HepG2 (cell line): Measurements from ENCODE around the gene CPEB4. TPM values are rescaled to one million over a fixed set of nuclear protein-coding genes. Genes with fewer than 3 reads are reported as not detected.

Experiments used
- ATAC-seq: fragments of 200-7000 bp; cut with Tn5 transposase; 3 replicates; pipeline ENCODE4 v1.9.1; 2020; ENCODE audit warnings: mild to moderate bottlenecking, moderate library complexity
- BruUV-seq: library from RNA; stranded (reverse); fragments of 400-500 nt; replicated peaks from 2 replicates; lab custom pipeline; 2021; lab: Mats Ljungman, UMichigan
- CTCF ChIA-PET: fragments of 300-600 bp; formaldehyde crosslinking; extraction: SDS; loops from one replicate; lab custom pipeline; 2021; ENCODE audit warnings: low total read pairs, inconsistent platforms, low intra/inter-chr PET ratio; lab: Yijun Ruan, JAX
- POLR2A ChIA-PET: fragments of 350-600 bp; sonication (Branson Sonifier 250); formaldehyde crosslinking; loops from one replicate; lab custom pipeline; 2020; ENCODE audit warnings: antibody characterized with exemption, inconsistent platforms; lab: Yijun Ruan, JAX
- DNase-seq: peaks from one replicate; pipeline ENCODE4 v3.0.0-alpha.2; 2015; ENCODE audit warnings: low spot score
- FAIRE-seq: peaks from 3 replicates; lab custom pipeline; 2011; peaks lifted over from hg19 to GRCh38; lab: Jason Lieb, UNC
- H2AFZ ChIP-seq: one replicate; pipeline ENCODE4 v1.6.1; 2011; ENCODE audit warnings: low read length, inconsistent platforms
- H3K27ac ChIP-seq: fragments of 300-600 bp; 3 replicates; pipeline ENCODE4 v1.8.0; 2011; ENCODE audit warnings: mixed run types, mild to moderate bottlenecking, mixed read lengths, low read length, inconsistent platforms; ENCODE audit not compliant: insufficient read depth; ENCODE audit errors: extremely low read length
- H3K27me3 ChIP-seq, 2 experiments: fragments of 200-600 bp in 1 of 2; 2 replicates in 1 of 2; 3 replicates in 1 of 2; pipeline versions ENCODE4 v1.6.0 to v1.8.0; 2011; ENCODE audit warnings: low read length in 2 of 2, mild to moderate bottlenecking in 2 of 2, moderate library complexity in 2 of 2, inconsistent platforms in 1 of 2; ENCODE audit not compliant: insufficient read depth in 2 of 2, control insufficient read depth in 1 of 2
- H3K36me3 ChIP-seq, 2 experiments: fragments of 200-600 bp in 1 of 2; replicated peaks in 1 of 2; 2 replicates in 1 of 2; 3 replicates in 1 of 2; pipeline versions ENCODE4 v1.5.1 to v1.8.0; 2011; ENCODE audit warnings: low read length in 2 of 2, inconsistent platforms in 1 of 2; ENCODE audit not compliant: insufficient read depth in 2 of 2, control insufficient read depth in 1 of 2
- H3K4me1 ChIP-seq: 2 replicates; pipeline ENCODE4 v1.5.1; 2012; ENCODE audit warnings: low read length, inconsistent platforms; ENCODE audit not compliant: insufficient read depth
- H3K4me2 ChIP-seq: 2 replicates; pipeline ENCODE4 v1.6.0; 2011; ENCODE audit warnings: low read depth, low read length, inconsistent platforms
- H3K4me3 ChIP-seq, 3 experiments: fragments of 200-600 bp in 1 of 3; sonication (generic), shearing (Covaris generic) in 1 of 3; replicated peaks in 1 of 3; 2 replicates each; pipeline ENCODE4 v1.5.1; 2011 to 2016; ENCODE audit warnings: low read length in 3 of 3, inconsistent platforms in 2 of 3, low read depth in 2 of 3, mild to moderate bottlenecking in 2 of 3, control low read depth in 1 of 3, mixed read lengths in 1 of 3; ENCODE audit not compliant: insufficient read depth in 1 of 3
- H3K79me2 ChIP-seq: one replicate; pipeline ENCODE4 v1.6.1; 2011; ENCODE audit warnings: low read length, inconsistent platforms; ENCODE audit not compliant: insufficient read depth
- H3K9ac ChIP-seq: 2 replicates; pipeline ENCODE4 v1.6.0; 2011; ENCODE audit warnings: mild to moderate bottlenecking, low read depth, low read length, inconsistent platforms; ENCODE audit not compliant: insufficient read depth
- H3K9me3 ChIP-seq: 2 replicates; pipeline ENCODE4 v1.5.1; 2012; ENCODE audit warnings: mild to moderate bottlenecking, low read length
- H4K20me1 ChIP-seq: 2 replicates; pipeline ENCODE4 v1.6.0; 2011; ENCODE audit warnings: inconsistent platforms, mild to moderate bottlenecking, low read length, moderate library complexity; ENCODE audit not compliant: insufficient read depth
- HDAC6 ChIP-seq: fragments of 200-600 bp; sonication (generic); IDR thresholded peaks from 2 replicates; pipeline ENCODE4 v1.7.0; 2017; ENCODE audit warnings: mild to moderate bottlenecking, antibody characterized with exemption, low read length, low read depth
- JUNB ChIP-seq: sonication (generic); formaldehyde crosslinking; IDR thresholded peaks from 2 replicates; pipeline ENCODE4 v1.8.0; 2022; ENCODE audit warnings: missing genetic modification reagents, mild to moderate bottlenecking, borderline replicate concordance
- MAFK ChIP-seq, 2 experiments: IDR thresholded peaks in 1 of 2; conservative IDR thresholded peaks in 1 of 2; 2 replicates each; pipeline ENCODE4 v1.6.1; 2011; ENCODE audit warnings: improper control_type of control experiment in 2 of 2, low read length in 2 of 2
- MZF1 ChIP-seq: sonication (generic); formaldehyde crosslinking; IDR thresholded peaks from 2 replicates; pipeline ENCODE4 v1.8.1; 2023; ENCODE audit warnings: mild to moderate bottlenecking, missing genetic modification reagents, borderline replicate concordance
- NFATC3 ChIP-seq: sonication (generic); formaldehyde crosslinking; IDR thresholded peaks from 2 replicates; pipeline ENCODE4 v1.5.1; 2020; ENCODE audit warnings: mild to moderate bottlenecking, missing genetic modification reagents
- PAWR ChIP-seq: sonication (generic); formaldehyde crosslinking; IDR thresholded peaks from 2 replicates; pipeline ENCODE4 v1.4.0; 2020; ENCODE audit warnings: missing genetic modification reagents, mild to moderate bottlenecking, borderline replicate concordance
- TSC22D2 ChIP-seq: sonication (generic); formaldehyde crosslinking; IDR thresholded peaks from 2 replicates; pipeline ENCODE4 v1.5.1; 2020; ENCODE audit warnings: missing genetic modification reagents, mild to moderate bottlenecking, borderline replicate concordance
- ZFP90 ChIP-seq: sonication (generic); formaldehyde crosslinking; IDR thresholded peaks from 2 replicates; pipeline ENCODE4 v1.8.0; 2022; ENCODE audit warnings: missing genetic modification reagents, mild to moderate bottlenecking, inconsistent platforms, borderline replicate concordance
- ZNF350 ChIP-seq: sonication (generic); formaldehyde crosslinking; IDR thresholded peaks from 2 replicates; pipeline ENCODE4 v1.4.0; 2020; ENCODE audit warnings: mild to moderate bottlenecking, low read depth, missing genetic modification reagents, borderline replicate concordance
- ZNF577 ChIP-seq: sonication (generic); formaldehyde crosslinking; IDR thresholded peaks from 2 replicates; pipeline ENCODE4 v1.4.0; 2020; ENCODE audit warnings: mild to moderate bottlenecking, low read depth, missing genetic modification reagents, borderline replicate concordance
- ZNF746 ChIP-seq: sonication (generic); formaldehyde crosslinking; IDR thresholded peaks from 2 replicates; pipeline ENCODE4 v1.8.0; 2022; ENCODE audit warnings: mild to moderate bottlenecking, missing genetic modification reagents
- ZNF891 ChIP-seq: sonication (generic); formaldehyde crosslinking; IDR thresholded peaks from 2 replicates; pipeline ENCODE4 v1.5.0; 2020; ENCODE audit warnings: mild to moderate bottlenecking, missing genetic modification reagents
- WGBS: methylation state at CpG from one replicate; pipeline ENCODE4 v1.1.6; 2017; ENCODE audit warnings: low lambda C conversion rate; 5-methylcytosine and 5-hydroxymethylcytosine counted together
- in situ Hi-C: cut with HindIII; loops from 2 replicates; pipeline ENCODE4 v1.10.0; 2017; ENCODE audit warnings: low pct_unique_long_range_greater_than_20kb; ENCODE audit not compliant: extremely low pct_ligation_motif_present
- intact Hi-C: fragments of 100-400 bp; cut with micrococcal nuclease; formaldehyde crosslinking; loops from one replicate; pipeline ENCODE4 v1.10.0; 2022; ENCODE audit not compliant: unreplicated experiment
- polyA plus RNA-seq, 8 experiments: library from polyadenylated mRNA; depleted of rRNA in 3 of 8; stranded (reverse) in 7 of 8; unstranded in 1 of 8; fragments of >200 nt; fragmentation: Illumina TruSeq in 4 of 8; extraction: Trizol in 4 of 8; gene quantifications; 2 replicates each; pipeline versions ENCODE4 v1.2.1 to v1.2.3, GENCODE V29; 2011 to 2016; ENCODE audit warnings: low read depth in 4 of 8, missing spikeins in 1 of 8, mixed read lengths in 1 of 8; ENCODE audit not compliant: insufficient read depth in 1 of 8
- total RNA-seq, 5 experiments: library from RNA; depleted of rRNA; stranded (reverse); fragments of >200 nt; fragmentation: Illumina TruSeq; extraction: Trizol; gene quantifications; 2 replicates each; pipeline ENCODE4 v1.2.3, GENCODE V29; 2016; ENCODE audit warnings: low read depth in 1 of 5
- TF ChIP-seq, protein P1 (sequence below): sonication (generic); formaldehyde crosslinking; conservative IDR thresholded peaks from 2 replicates; pipeline ENCODE4 v1.4.0; 2020; ENCODE audit warnings: missing genetic modification reagents
- TF ChIP-seq, protein P2 (sequence below): sonication (generic); formaldehyde crosslinking; IDR thresholded peaks from 2 replicates; pipeline ENCODE4 v1.4.0; 2020; ENCODE audit warnings: missing genetic modification reagents

Gene CPEB4
- total and polyA plus RNA-seq, 2 of the 13 experiments (the other 11 are each of a cell fraction or from before 2014, with no cell fraction given), result 7.7 to 26.7 TPM

DNA sequence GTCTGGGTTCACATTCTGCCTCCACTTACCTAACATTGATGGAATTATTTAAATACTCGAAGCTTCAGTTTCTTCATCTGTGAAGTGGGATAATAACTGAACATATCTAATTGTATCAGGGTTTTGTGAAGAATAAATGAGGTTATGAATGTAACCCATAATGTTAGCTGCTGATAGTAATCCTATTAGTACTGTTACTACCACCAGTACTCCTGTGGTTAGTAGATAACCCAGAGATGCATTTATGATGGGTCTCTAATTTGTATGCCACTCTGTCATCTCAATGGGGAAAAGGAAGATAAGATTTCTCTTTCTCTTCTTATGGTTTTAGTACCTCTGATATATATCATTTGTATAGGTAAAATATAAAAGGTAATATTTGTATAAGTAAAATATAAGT lies 16.0 kb downstream of the CPEB4 start (continued):
- TF ChIP-seq, protein P1, sequence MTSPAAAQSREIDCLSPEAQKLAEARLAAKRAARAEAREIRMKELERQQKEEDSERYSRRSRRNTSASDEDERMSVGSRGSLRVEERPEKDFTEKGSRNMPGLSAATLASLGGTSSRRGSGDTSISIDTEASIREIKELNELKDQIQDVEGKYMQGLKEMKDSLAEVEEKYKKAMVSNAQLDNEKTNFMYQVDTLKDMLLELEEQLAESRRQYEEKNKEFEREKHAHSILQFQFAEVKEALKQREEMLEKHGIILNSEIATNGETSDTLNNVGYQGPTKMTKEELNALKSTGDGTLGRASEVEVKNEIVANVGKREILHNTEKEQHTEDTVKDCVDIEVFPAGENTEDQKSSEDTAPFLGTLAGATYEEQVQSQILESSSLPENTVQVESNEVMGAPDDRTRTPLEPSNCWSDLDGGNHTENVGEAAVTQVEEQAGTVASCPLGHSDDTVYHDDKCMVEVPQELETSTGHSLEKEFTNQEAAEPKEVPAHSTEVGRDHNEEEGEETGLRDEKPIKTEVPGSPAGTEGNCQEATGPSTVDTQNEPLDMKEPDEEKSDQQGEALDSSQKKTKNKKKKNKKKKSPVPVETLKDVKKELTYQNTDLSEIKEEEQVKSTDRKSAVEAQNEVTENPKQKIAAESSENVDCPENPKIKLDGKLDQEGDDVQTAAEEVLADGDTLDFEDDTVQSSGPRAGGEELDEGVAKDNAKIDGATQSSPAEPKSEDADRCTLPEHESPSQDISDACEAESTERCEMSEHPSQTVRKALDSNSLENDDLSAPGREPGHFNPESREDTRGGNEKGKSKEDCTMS (CRISPR knock-in tag), result no peak

GRCh38 chr5:173907284-173907683 lies 19.1 kb downstream of the CPEB4 start:
- ChIA-PET CTCF (no interaction called here), POLR2A (interaction anchor here (1.1 kb wide), 1 partner anchor 62 kb away, joined by 4 read pairs; no protein-coding TSS in a partner anchor)
- H3K4me1 ChIP-seq, result peaks cover 20% of the 10 kb centered on the region
- H2AFZ ChIP-seq, result no peak overlapping the region
- H3K36me3 ChIP-seq, result peaks cover 2 to 20% of the 10 kb centered on the region in 2 experiments; a peak in 1 of 5 replicates
- TF ChIP-seq JUNB (CRISPR knock-in tag), result no peak
- TF ChIP-seq, protein P2, sequence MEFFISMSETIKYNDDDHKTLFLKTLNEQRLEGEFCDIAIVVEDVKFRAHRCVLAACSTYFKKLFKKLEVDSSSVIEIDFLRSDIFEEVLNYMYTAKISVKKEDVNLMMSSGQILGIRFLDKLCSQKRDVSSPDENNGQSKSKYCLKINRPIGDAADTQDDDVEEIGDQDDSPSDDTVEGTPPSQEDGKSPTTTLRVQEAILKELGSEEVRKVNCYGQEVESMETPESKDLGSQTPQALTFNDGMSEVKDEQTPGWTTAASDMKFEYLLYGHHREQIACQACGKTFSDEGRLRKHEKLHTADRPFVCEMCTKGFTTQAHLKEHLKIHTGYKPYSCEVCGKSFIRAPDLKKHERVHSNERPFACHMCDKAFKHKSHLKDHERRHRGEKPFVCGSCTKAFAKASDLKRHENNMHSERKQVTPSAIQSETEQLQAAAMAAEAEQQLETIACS (CRISPR knock-in tag), result no peak
- no peak for TF ChIP-seq ZFP90
- TF ChIP-seq HDAC6, result no peak
- no peak for TF ChIP-seq ZNF350 (CRISPR knock-in tag)
- no peak for TF ChIP-seq ZNF577 (CRISPR knock-in tag)
- no peak for TF ChIP-seq ZNF891 (CRISPR knock-in tag)
- no peak for TF ChIP-seq TSC22D2
- no peak for TF ChIP-seq ZNF746 (CRISPR knock-in tag)
- TF ChIP-seq NFATC3 (CRISPR knock-in tag), result no peak
- no peak for TF ChIP-seq MAFK (conservative IDR thresholded peaks at IDR 0.05 in 1 of 2, IDR thresholded peaks at IDR 0.05 in 1 of 2; ENCODE audit: low read length in 2 of 2)
- no peak for TF ChIP-seq PAWR
- no peak for TF ChIP-seq MZF1 (CRISPR knock-in tag)
- no peaks in the 10 kb centered on the region for H3K27me3 ChIP-seq
- no TSS peak for BruUV-seq
- no peak overlapping the region for H3K9ac ChIP-seq
- no peak for FAIRE-seq
- no peak overlapping the region for H3K27ac ChIP-seq
- WGBS, result 95% methylated on average over 1 of the region's 1 CpG
- no peak overlapping the region for H3K4me2 ChIP-seq
- intact Hi-C loops, result no loop called here
- H3K79me2 ChIP-seq, result peaks cover 68% of the 10 kb centered on the region
- peaks cover 10% of the 10 kb centered on the region; the same call in 1 of the 2 replicates for H4K20me1 ChIP-seq
- no peak for DNase-seq
- no peaks in the 10 kb centered on the region for H3K9me3 ChIP-seq
- ATAC-seq, result no peak
- H3K4me3 ChIP-seq, result no peak overlapping the region
- in situ Hi-C loops, result no loop called here
